GM21360 (cell line): ENCODE measurements around the gene CYFIP1.

ENCODE experiments used
- ATAC-seq: cut with Tn5 transposase; IDR thresholded peaks from one replicate; pipeline ENCODE4 v1.9.1; 2021; ENCODE audit warnings: mild to moderate bottlenecking, moderate library complexity; ENCODE audit not compliant: unreplicated experiment

Gene CYFIP1

DNA sequence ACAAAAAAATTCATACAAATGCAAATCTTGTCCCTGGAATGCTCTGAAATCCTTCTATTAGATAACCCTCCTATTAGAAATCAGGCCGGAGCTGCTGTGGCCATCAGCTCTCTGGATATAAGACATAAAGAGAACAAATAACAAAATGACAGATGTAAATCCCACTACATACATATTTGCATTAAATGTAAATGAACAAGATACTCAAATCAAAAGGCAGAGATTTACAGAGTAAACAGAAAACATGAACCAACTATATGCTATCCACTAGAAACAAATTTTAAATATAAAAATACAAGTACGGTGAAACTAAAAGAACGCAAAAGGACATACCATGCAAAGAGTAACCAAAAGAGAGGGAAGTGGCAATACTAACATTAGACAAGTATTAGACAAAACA lies 10.7 kb downstream of the CYFIP1 start:
- ATAC-seq: no peak

DNA sequence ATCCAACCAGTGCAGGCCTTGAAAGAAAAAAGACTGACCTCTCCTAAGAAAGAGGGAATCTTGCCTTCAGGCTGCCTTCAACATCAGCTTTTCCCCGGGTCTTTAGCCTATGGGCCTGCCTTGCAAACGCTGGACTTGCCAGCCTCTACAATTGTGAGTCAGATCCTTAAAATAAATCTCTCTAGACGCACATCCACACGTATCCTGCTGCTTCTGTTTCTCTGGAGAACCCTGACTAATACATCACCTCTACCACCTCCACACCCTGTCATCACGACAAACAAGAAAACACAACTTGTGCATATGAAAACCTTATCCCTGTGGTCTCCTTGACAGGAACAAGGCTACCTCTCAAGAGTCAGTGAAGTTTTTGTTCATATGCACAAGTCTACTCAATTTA lies 11.8 kb downstream of the CYFIP1 start:
- ATAC-seq: no peak

DNA sequence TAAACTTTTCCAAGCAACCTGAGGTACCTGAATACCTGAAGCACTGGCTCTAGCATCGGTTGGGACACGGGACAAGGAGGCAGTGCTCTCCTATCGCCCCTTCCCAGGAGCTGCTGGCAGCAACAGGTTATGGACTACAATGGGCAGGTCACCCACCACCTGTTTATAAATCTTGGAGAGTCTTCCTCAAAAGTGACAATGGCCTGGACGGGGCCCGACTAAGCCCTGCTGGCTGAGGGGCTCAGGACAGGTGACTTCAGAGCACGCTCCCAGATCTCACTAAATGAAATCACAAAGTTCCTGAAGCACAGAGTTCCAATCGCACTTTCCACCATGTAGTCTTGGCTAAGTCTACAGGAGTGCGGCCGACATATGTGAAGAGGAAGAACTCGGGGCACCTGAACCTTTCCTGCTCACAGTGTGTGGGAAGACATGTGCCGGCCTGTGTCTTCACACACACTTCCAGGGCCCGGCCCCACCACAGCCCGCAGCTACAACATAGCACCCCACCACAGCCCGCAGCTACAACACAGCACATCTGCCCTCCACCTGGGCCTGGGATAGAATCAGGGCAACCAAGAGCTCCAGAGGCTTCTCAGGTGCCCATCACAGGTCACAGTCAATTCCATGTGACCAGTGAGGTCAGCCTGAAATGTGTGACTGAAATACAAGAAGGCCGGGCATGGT lies 12.9 kb downstream of the CYFIP1 start:
- ATAC-seq: no peak

DNA sequence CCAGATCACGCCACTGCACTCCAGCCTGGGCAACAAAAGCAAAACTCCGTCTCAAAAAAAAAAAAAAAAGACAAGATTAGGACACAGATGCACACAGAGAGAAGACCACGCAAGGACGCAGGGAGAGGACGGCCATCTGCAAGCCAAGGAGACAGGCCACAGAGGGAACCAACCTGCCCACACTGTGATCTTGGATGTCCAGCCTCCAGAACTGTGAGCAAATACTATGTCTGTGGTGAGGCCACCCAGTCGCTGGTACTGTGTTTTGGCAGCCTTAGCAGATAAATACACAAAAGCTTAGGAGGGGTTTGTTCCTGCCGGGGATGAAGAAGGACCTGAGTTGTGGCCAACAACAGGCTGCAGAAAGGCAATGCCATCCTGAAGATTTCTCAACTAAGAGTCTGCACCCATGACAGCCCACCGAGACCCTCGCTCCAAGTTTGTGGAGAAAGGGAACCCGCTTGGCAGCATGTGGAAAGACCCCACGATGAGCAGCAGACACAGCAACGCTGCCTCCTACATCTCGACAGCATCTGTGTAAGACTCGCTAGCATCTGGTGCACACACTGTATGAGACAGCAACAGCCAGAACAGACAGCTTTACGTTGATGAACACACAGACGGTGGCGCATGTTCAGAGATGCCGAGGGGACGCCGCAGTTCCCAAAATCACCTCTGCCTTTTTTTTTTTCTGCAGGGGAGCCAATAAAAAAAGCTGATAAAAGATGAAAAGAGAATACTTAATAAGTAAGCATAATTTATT lies 13.7 kb downstream of the CYFIP1 start:
- ATAC-seq: no peak

DNA sequence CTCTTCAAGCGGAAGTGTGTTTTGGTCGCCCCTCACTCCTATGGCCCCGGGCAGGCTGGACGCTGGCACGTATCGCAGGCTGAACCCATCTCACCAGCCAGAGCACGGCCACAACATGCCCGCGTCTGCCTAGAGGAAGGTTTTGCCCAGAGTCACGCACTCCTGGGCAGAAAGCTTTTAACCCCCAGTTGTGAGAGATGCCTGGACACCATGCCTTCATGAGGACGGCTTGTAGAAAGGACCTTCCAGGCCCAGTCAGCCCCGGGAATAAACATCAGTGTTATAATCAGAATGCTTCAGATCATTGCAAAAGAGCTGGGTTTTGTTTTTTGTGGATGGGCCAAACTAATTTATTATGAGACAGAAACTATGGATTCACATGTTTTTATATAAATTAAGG lies 16.5 kb downstream of the CYFIP1 start:
- ATAC-seq: no peak

DNA sequence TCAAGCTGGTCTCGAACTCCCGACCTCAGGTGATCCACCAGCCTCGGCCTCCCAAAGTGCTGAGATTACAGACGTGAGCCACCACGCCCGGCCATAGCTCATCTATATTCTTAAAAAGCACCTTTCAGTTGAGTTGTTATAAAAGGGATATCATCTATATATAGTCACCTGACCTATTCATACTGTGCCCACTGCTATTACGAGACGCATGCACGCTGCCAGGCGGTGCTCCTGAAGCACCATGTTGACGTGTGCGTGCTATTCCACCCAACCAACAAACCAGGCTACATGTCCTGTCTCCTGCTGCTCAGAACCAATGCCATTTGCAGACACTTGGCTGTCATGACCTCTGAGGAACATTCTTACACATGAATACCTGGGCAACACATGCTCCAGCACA lies 17.6 kb downstream of the CYFIP1 start:
- no peak for ATAC-seq

DNA sequence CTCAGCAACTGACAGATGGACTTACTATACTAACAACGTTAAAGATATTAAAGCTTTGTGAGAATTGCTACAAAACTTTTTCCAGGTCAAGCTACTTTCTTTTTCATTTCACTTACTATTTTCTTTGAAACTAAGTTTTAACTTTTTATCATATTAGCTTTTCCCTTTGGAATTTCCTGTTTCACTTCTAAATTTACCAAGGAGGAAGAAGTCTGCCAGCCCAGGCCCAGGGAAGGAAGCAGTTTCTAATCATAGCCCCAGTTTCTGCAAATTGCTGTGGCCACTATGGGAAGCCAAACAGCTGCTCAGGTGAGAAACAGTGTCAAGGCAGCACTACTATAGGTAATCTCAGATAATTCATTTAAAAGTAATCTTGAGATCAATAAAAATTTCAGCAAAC lies 18.4 kb downstream of the CYFIP1 start:
- no peak for ATAC-seq

DNA sequence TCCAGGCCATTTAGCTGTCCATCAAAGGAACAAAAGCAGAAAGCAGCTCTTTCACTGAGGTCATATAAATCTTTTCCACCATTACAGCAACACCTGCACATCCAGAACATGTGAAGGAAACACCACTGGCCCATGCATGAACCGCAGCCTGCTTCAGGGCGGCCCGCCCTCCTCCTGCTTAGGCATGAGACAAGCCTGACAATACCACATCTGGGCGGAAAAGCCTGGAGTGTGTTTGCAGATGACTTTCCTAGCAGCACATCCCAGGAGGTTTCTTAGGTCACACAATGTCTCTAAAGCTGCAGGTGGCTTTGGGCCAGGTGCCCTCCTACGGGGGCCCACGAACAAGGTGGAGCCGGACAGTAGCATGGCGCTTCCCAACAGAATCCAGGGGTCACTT lies 19.6 kb downstream of the CYFIP1 start:
- ATAC-seq: no peak

DNA sequence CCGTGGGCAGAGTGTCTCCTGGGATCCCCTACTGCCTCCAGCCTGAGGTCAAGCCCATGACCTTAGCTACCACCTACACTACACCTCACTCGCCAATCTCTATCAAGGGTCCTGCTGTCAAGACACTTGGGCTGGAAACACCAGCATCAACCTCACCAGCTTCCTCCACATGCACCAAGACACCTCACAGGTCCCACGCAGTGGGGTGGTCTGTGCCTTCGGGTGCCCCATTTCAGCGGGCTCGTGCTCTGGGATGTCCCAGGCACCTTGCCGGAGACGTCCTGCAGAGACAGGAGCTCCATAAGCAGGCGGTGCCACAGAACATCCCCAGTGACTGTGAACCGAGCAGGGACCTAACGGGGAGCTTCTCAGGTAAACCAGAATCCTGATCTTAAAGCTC lies 20.0 kb downstream of the CYFIP1 start:
- no peak for ATAC-seq

DNA sequence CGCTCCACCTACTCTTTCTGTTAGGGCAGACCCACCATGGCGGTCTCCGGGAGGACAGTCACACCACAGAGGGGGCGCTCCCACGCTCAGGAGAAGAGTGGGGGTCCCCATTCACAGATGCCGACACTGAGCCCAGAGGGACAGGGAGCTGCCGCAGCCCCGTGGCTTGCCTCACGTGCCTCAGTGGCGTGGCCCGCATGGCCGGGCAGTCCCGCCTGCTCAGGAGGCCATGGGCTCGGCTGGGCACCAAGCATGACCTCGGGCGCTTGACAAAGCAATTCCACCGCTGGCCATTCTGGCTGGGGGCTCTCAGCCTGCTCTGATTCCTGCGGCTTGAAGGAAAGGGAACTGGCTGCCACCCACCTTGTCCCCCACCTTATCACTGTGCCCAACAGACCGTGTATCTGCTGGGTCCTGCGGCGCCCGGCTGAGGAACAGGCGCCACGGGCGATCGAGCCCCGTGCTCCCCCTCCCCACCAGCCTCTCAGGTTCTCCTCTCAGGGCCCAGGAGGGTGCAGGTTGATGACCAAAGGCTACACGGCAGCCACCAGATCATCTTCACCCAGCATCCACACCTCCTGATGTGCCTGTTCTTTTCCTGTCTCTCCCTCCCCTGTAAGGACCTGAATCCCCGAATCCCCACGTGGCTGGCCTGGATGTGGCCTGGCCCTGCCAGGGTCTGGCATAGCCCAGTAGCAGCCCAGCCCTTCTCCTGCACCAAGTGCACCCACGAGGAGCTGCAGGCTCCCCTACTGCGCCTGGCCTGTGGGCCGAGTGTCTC lies 20.7 kb downstream of the CYFIP1 start:
- ATAC-seq: no peak

DNA sequence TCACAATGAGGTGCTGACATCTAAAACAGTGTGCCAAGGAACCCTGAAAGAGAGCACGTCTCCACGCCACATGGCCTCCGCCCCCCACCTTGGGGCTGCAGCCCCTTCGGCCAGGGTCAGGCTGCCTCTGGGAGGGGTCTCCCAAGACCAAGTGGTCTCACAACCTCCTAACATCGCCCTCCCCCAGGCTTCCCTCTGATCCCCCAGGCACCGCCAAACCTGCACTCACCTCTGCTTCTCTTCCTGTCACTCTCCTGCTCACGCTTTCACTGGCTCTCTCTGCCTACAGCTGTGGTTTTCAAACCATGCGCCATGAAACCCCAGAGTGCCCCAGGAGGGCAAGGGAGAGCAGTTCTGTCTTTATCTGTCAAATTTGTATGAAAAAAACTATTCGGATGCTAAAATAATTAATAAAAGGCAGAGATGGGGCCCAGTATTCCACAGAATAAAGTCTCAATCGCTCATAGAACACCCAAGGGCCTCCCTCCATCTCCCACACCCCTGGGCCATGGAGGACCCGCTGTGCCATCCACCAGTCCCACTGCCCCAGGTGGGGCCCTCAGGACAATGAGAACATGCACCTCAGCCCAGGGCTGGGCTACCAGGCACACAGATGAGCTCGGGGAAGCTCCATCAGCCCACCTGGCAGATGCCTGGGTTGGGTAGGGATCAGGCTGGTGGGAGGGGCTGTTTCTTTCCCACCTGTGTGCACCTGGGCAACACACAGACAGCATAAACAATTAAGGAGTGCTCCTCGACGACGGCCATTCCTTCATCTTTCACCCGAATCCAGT lies 21.5 kb downstream of the CYFIP1 start:
- ATAC-seq: no peak

DNA sequence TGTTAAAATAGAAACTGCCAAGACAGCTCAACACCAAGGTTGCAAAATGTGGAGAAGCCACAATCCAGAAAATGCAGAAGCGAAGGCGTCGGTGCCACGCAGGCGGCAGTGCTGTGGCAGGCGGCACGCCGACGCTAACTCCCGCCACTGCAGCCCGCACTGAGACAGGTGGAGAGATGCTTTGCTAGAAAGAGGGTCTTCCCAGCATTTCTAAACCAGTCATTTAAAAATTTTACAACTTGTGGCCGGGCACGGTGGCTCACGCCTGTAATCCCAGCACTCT lies 23.2 kb downstream of the CYFIP1 start:
- ATAC-seq: no peak

DNA sequence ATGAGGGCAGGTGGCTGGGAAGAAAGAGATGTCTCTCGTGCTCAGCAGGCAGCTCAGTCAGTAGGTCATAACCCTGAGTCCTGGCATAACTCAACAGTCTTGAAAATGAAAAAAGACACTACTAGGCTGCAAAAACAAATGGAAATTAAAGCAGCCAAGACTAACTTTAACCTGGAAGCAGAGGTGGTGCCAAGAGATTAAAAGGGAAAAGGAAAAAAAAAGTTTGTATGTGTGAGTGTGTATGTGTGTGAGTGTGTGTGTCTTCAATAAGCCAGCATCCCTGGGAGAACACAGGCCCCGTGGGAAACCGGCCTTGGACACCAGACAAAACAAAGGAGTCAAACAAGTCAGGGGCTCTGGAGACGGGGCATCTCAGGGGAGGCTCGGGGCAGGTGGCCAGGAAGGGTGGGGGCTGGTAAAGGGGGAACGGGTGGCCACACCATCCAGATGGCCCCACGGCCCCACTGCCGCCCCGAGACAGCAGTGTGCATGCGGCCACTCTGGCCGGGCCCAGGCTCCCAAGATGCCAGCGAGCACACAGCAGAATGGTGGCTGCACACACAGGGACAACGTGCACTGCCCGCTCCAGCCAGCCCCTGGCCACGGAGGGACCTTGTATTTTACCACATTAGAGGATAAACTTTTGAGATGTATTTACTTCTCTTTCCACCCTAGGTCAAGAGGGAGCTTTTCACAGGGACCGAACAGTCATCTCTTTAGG lies 23.8 kb downstream of the CYFIP1 start:
- no peak for ATAC-seq

DNA sequence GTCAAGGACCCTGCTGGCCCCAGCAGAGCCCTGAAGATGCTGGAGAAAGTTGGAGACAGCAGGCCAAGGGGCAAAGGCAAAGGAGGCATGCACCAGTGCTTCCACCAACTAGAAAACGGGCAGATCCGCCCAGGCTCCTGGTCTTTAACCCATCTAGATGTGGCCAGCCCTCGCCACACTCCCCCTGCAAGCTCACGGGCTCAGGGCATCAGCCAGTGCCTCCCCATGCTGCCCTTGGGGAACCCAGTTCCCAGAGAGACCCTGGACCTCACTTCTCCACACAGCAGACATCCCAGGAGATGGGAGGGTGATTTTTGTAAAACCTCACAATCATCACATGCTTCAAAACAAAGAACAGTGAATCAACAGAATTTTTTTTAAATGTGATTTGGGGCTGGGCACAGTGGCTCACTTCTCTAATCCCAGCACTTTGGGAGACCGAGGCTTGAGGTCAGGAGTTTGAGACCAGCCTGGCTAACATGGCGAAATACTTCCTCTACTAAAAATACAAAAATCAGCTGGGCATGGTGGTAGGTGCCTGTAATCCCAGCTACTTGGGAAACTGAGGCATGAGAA lies 24.5 kb downstream of the CYFIP1 start:
- no peak for ATAC-seq

DNA sequence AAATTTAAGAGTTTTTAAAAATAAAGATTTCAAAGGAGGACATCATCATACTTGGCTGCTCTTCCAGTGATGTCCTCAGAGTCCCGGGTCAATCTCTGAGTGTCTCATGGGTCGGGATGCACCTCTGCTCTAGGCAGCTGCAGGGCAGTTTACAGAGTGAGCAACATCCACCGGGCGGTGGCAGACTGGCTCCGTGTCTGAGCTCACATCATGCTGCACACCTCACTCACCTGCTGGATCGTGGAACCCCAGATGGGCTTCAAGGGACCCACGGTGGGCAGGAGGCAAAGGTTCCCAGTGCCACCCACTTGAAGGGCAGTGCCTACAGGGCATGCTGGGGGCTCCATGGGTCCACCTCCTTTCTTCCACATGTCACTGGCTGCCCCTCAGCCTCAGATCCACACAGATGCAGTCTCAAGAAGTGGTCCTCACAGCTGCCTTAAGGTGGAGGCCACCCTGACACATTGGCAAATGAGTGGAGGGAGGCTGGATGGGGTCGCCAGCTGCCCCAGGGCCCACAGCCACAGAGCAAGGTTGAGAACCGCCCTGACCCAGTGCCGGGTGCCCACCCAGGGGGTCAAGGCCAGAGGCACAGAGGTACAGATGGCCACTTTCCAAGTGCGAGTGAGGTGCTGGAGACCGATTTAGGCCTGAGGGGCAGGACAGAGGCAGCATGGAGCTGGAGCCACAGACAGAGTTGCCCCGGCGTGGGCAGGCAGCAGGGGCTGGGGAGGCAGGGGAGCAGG lies 25.2 kb downstream of the CYFIP1 start:
- no peak for ATAC-seq

DNA sequence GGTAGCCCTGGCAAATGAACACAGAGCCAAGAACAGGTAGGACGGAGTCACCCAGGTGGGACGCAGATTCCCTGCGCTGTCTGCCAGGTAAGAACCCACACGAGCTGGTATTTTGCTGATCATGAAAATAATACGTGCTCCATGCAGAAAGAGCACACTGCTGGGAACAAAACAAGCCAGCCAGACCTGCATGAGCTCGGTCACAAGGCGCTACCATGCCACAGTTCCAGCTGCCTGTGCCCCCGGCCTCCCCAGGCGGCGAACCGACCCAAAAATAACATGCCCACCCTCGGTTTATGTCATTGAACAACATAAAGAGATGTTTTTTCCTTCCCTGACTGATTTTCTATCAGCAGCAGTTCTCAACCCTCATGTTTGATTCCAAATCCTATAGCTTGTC lies 25.8 kb downstream of the CYFIP1 start:
- no peak for ATAC-seq

DNA sequence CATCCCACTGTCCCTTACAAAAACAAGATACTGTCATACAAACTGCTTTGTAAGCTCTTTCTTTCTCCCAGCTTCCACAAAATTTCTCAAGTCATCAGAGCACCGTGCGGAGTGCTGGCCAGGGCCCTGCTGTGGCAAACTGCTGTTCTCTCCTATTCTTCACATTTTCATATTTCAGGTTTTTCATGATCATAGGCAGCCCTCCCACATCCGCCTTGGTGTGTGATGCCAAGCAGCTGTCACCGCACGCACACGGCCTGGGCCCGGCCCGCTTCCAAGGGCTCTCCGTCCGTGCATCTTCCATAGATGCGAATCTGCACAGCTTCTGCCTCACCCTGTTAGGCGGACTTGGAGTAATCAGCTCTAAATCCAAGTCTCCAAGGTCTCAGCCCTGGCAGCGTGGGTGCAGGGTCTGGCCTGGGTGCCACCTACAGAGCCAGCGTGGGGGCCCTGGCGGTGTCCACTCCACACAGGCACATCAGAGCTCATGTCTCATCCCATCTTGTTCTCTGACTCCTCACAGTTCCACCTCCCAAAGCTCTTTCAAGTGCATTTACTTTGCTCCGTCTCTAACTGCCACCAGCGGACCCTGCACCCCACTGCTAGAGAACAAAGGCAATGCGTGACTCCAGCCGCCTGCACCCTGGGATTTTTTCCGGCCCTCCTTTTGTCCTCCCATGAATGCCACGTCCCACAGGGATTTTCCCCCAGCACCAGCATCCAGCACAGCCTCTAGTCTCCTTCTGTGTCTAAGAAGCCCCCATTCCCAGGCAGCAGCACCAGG lies 27.2 kb downstream of the CYFIP1 start:
- ATAC-seq: no peak

DNA sequence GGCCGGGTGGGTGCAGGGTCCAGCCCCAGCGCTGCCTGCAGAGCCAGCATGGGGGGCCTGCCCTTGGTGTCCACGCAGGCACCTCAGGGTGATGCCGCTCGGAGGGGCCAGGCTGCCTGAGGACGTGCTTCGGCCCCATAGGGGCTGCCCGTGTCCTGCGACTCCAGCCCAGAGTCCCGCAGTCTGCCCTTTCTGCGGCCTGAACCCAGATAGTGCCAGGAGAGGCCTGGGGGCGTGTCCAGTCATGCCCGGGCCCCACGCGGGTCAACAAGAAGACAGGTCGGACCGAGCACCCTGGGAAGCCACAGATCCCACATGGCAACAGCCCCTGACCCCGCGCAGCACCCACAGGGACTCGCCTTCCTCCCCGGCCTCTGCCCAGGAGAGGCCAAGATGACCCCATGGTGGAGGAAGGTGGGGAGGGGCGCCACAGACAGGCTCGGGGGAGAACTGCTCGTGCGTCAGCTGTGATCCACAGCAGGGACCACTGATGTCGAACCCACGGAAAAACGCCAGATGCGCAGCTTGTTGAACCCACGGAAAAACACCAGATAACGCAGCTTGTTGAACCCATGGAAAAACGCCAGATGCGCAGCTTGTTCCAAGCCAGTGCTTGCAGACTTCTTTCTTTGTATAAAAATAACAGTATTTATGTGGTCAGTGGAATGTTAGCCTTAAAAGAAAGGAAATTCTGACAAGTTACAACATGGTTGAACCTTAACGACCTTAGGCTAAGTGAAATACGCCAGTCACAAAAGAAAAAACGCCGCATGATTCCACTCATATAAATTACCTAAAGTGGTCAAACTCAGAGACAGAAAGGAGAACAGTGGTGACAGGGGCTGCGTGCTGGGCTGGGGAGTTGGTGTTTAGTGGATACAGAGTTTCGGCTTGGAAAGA lies 28.5 kb downstream of the CYFIP1 start:
- ATAC-seq: no peak
